HepG2 (cell line): Measurements from ENCODE around the gene TMEM151A. TPM values are rescaled to one million over a fixed set of nuclear protein-coding genes. Genes with fewer than 3 reads are reported as not detected.
A peak's percentile ranks its signal among the peaks of the same experiment; 100 is the strongest.

Experiments
- ARNT2 ChIP-seq: sonication (generic); formaldehyde crosslinking; IDR thresholded peaks from 2 replicates; pipeline ENCODE4 v1.8.0; 2022; ENCODE audit warnings: mild to moderate bottlenecking, low read depth, missing genetic modification reagents, moderate library complexity
- ATF5 ChIP-seq: sonication (generic); formaldehyde crosslinking; IDR thresholded peaks from 2 replicates; pipeline ENCODE4 v1.4.0; 2020; ENCODE audit warnings: mild to moderate bottlenecking, low read depth, missing genetic modification reagents
- GMEB1 ChIP-seq: sonication (generic); formaldehyde crosslinking; IDR thresholded peaks from 2 replicates; pipeline ENCODE4 v1.5.1; 2020; ENCODE audit warnings: missing genetic modification reagents, mild to moderate bottlenecking, borderline replicate concordance
- HNRNPLL ChIP-seq: fragments of 200-400 bp; formaldehyde crosslinking; IDR thresholded peaks from 2 replicates; pipeline ENCODE4 v1.6.1; 2017; ENCODE audit warnings: mild to moderate bottlenecking, low read depth, low read length; ENCODE audit not compliant: poor library complexity, severe bottlenecking
- SNAPC2 ChIP-seq: sonication (generic); formaldehyde crosslinking; IDR thresholded peaks from 2 replicates; pipeline ENCODE4 v1.8.1; 2022; ENCODE audit warnings: mild to moderate bottlenecking, missing genetic modification reagents
- ZGPAT ChIP-seq: IDR thresholded peaks from 2 replicates; pipeline ENCODE4 v1.6.1; 2016; ENCODE audit warnings: mild to moderate bottlenecking
- ZIK1 ChIP-seq: sonication (generic); formaldehyde crosslinking; IDR thresholded peaks from 2 replicates; pipeline ENCODE4 v1.5.0; 2020; ENCODE audit warnings: mild to moderate bottlenecking, low read depth, missing genetic modification reagents, borderline replicate concordance
- ZKSCAN5 ChIP-seq: sonication (generic); formaldehyde crosslinking; IDR thresholded peaks from 2 replicates; pipeline ENCODE4 v1.5.1; 2020; ENCODE audit warnings: mild to moderate bottlenecking, missing genetic modification reagents
- ZNF253 ChIP-seq: sonication (generic); formaldehyde crosslinking; IDR thresholded peaks from 2 replicates; pipeline ENCODE4 v1.8.0; 2022; ENCODE audit warnings: mild to moderate bottlenecking, missing genetic modification reagents, borderline replicate concordance
- ZNF280D ChIP-seq: sonication (generic); formaldehyde crosslinking; IDR thresholded peaks from 2 replicates; pipeline ENCODE4 v1.5.1; 2020; ENCODE audit warnings: mild to moderate bottlenecking, missing genetic modification reagents
- ZNF574 ChIP-seq: sonication (generic); formaldehyde crosslinking; IDR thresholded peaks from 2 replicates; pipeline ENCODE4 v1.4.0; 2020; ENCODE audit warnings: missing genetic modification reagents
- ZNF879 ChIP-seq: sonication (generic); formaldehyde crosslinking; IDR thresholded peaks from 2 replicates; pipeline ENCODE4 v1.8.1; 2023; ENCODE audit warnings: missing genetic modification reagents
- polyA plus RNA-seq, 8 experiments: library from polyadenylated mRNA; depleted of rRNA in 3 of 8; stranded (reverse) in 7 of 8; unstranded in 1 of 8; fragments of >200 nt; fragmentation: Illumina TruSeq in 4 of 8; extraction: Trizol in 4 of 8; gene quantifications; 2 replicates each; pipeline versions ENCODE4 v1.2.1 to v1.2.3, GENCODE V29; 2011 to 2016; ENCODE audit warnings: low read depth in 4 of 8, missing spikeins in 1 of 8, mixed read lengths in 1 of 8; ENCODE audit not compliant: insufficient read depth in 1 of 8
- total RNA-seq, 5 experiments: library from RNA; depleted of rRNA; stranded (reverse); fragments of >200 nt; fragmentation: Illumina TruSeq; extraction: Trizol; gene quantifications; 2 replicates each; pipeline ENCODE4 v1.2.3, GENCODE V29; 2016; ENCODE audit warnings: low read depth in 1 of 5
- TF ChIP-seq, protein P1 (sequence below): sonication (generic); formaldehyde crosslinking; IDR thresholded peaks from 2 replicates; pipeline ENCODE4 v1.5.1; 2020; ENCODE audit warnings: mild to moderate bottlenecking, missing genetic modification reagents, moderate library complexity

TMEM151A gene
- total and polyA plus RNA-seq, 2 of the 13 experiments (the other 11 are each of a cell fraction or from before 2014, with no cell fraction given): 0.18 to 0.33 TPM

DNA sequence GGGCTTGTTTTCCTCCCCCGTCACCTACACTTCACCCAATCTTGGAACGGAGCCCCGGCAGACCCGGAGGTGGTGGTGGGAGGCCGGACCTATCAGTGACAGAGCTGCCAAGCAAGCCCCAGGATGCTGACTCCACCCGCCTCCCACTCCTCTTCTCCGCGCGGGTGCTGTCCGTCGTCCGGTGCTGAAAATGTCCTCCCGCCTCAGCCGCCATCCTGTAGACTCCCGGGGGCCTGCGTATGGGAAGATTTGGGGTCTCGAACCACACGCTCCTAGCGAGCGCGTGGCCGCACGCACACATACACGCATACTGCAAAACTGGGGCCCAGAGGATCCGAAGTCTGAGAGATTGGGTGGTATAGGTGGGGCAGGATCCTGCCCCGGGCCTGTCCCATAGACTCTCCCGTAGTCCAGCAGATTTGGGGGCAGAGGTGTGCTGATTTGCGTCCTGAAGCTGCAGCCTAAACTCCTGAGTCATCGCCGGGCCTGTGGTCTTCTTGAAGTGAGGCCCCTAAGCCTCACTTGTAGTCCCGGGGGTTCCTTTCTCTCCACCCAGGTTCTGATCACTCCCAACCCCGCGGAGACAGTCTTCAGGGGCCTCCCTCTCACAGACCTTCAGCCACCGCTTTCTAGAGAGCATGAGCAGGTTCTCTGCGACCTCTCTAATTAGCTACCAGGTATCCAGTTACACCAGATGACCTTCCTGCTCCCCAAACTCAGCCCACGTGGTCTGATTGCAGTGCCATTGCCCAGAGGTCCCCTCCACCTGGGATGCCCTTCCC lies 2.0 kb upstream of the TMEM151A start (continued):
- TF ChIP-seq ZNF574 (peak; percentile 33; the same call in 1 of the 2 replicates), ARNT2 (no peak), ZGPAT (CRISPR knock-in tag) (0 out of 2 replicates have a peak, but pooled peaks have one; percentile 24), SNAPC2 (CRISPR knock-in tag) (no peak), ZNF253 (CRISPR knock-in tag) (peak; percentile 52; the same call in 1 of the 2 replicates), HNRNPLL (no peak), ZNF879 (CRISPR knock-in tag) (no peak), ZKSCAN5 (CRISPR knock-in tag) (0 out of 2 replicates have a peak, but pooled peaks have one; percentile 22), ZNF280D (CRISPR knock-in tag) (0 out of 2 replicates have a peak, but pooled peaks have one; percentile 38), GMEB1 (no peak), ZIK1 (CRISPR knock-in tag) (peak; percentile 76), ATF5 (0 out of 2 replicates have a peak, but pooled peaks have one; percentile 48)
- TF ChIP-seq, protein P1, sequence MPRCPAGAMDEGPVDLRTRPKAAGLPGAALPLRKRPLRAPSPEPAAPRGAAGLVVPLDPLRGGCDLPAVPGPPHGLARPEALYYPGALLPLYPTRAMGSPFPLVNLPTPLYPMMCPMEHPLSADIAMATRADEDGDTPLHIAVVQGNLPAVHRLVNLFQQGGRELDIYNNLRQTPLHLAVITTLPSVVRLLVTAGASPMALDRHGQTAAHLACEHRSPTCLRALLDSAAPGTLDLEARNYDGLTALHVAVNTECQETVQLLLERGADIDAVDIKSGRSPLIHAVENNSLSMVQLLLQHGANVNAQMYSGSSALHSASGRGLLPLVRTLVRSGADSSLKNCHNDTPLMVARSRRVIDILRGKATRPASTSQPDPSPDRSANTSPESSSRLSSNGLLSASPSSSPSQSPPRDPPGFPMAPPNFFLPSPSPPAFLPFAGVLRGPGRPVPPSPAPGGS (CRISPR knock-in tag): peak; percentile 57; the same call in 1 of the 2 replicates
